H1 (cell line): ENCODE data around the gene CEP250. TPM values are rescaled to one million over a fixed set of nuclear protein-coding genes. Genes with fewer than 3 reads are reported as not detected.

ENCODE experiments used
- CTCF ChIA-PET: fragments of 300-600 bp; sonication (Branson Sonifier 250); formaldehyde crosslinking; loops from one replicate; lab custom pipeline; 2021; ENCODE audit not compliant: partially characterized antibody; lab: Charles Lee
- POLR2A ChIA-PET: fragments of 300-600 bp; sonication (Branson Sonifier 250); formaldehyde crosslinking; loops from one replicate; lab custom pipeline; 2021; ENCODE audit warnings: inconsistent platforms; ENCODE audit not compliant: partially characterized antibody; lab: Charles Lee
- DNase-seq, 2 experiments: peaks; one replicate each; pipeline versions ENCODE4 v3.0.0 to v3.0.0-alpha.2; 2010 to 2022; ENCODE audit warnings: low spot score in 2 of 2, low read depth in 1 of 2, mixed read lengths in 1 of 2
- FAIRE-seq: peaks from 2 replicates; lab custom pipeline; 2011; peaks lifted over from hg19 to GRCh38; lab: Jason Lieb, UNC
- H2AFZ ChIP-seq: 2 replicates; pipeline ENCODE4 v1.8.1; 2012; ENCODE audit warnings: low read length, inconsistent platforms
- H2AK5ac ChIP-seq: 2 replicates; pipeline ENCODE4 v1.6.1; 2013; ENCODE audit warnings: low read depth, low read length
- H2BK120ac ChIP-seq: replicated peaks from 2 replicates; pipeline ENCODE3; 2013; ENCODE audit warnings: low read depth, low read length, inconsistent platforms
- H2BK12ac ChIP-seq: 2 replicates; pipeline ENCODE4 v1.6.1; 2013; ENCODE audit warnings: low read depth, low read length
- H2BK15ac ChIP-seq: 2 replicates; pipeline ENCODE4 v1.6.1; 2013; ENCODE audit warnings: low read length
- H2BK20ac ChIP-seq: 2 replicates; pipeline ENCODE4 v1.6.1; 2013; ENCODE audit warnings: low read length
- H2BK5ac ChIP-seq: 2 replicates; pipeline ENCODE4 v1.6.1; 2013; ENCODE audit warnings: low read depth, low read length
- H3K14ac ChIP-seq: 2 replicates; pipeline ENCODE4 v1.6.1; 2013; ENCODE audit warnings: inconsistent platforms; ENCODE audit not compliant: insufficient read length
- H3K18ac ChIP-seq: 2 replicates; pipeline ENCODE4 v1.6.1; 2013; ENCODE audit warnings: low read length; ENCODE audit errors: extremely low read depth
- H3K23ac ChIP-seq: 2 replicates; pipeline ENCODE4 v1.6.1; 2013; ENCODE audit warnings: inconsistent platforms; ENCODE audit not compliant: insufficient read length
- H3K23me2 ChIP-seq: 2 replicates; pipeline ENCODE4 v1.6.1; 2013; ENCODE audit warnings: low read depth, low read length
- H3K27ac ChIP-seq: 2 replicates; pipeline ENCODE4 v1.6.1; 2011; ENCODE audit warnings: low read depth, low read length, inconsistent platforms
- H3K27me3 ChIP-seq, 4 experiments: replicated peaks in 1 of 4; 1 replicate in 1 of 4; 2 replicates in 3 of 4; pipeline versions ENCODE4 v1.6.1 to v1.8.1; 2011 to 2013; ENCODE audit warnings: low read length in 3 of 4, mild to moderate bottlenecking in 3 of 4, inconsistent platforms in 2 of 4, mixed read lengths in 2 of 4, moderate library complexity in 1 of 4; ENCODE audit not compliant: control insufficient read depth in 3 of 4, insufficient read depth in 3 of 4; ENCODE audit errors: extremely low read depth in 1 of 4
- H3K36me3 ChIP-seq, 4 experiments: 2 replicates each; pipeline versions ENCODE4 v1.6.1 to v1.8.1; 2011 to 2013; ENCODE audit warnings: mild to moderate bottlenecking in 4 of 4, low read length in 3 of 4, moderate library complexity in 2 of 4, control low read depth in 1 of 4, inconsistent platforms in 1 of 4; ENCODE audit not compliant: insufficient read depth in 4 of 4, control insufficient read depth in 2 of 4
- H3K4ac ChIP-seq: replicated peaks from 2 replicates; pipeline ENCODE3; 2013; ENCODE audit warnings: low read length, low read depth, mixed read lengths, inconsistent platforms; ENCODE audit not compliant: insufficient read length
- H3K4me1 ChIP-seq, 4 experiments: replicated peaks in 1 of 4; 1 replicate in 1 of 4; 2 replicates in 3 of 4; pipeline versions ENCODE4 v1.6.1 to v1.8.1; 2011 to 2013; ENCODE audit warnings: low read length in 3 of 4, inconsistent platforms in 2 of 4, mixed read lengths in 1 of 4; ENCODE audit not compliant: insufficient read depth in 4 of 4, control insufficient read depth in 3 of 4
- H3K4me2 ChIP-seq, 2 experiments: 2 replicates each; pipeline versions ENCODE4 v1.6.1 to v1.8.1; 2011 to 2013; ENCODE audit warnings: low read depth in 2 of 2, low read length in 2 of 2, control low read depth in 1 of 2, inconsistent platforms in 1 of 2, mild to moderate bottlenecking in 1 of 2; ENCODE audit not compliant: insufficient read depth in 1 of 2
- H3K4me3 ChIP-seq, 4 experiments: fragments of 200-600, 300-600 bp in 1 of 4; sonication (generic), shearing (Covaris generic), sonication (Bioruptor Twin) in 1 of 4; 2 replicates each; pipeline versions ENCODE4 v1.5.1 to v1.8.1; 2011 to 2016; ENCODE audit warnings: low read length in 4 of 4, low read depth in 3 of 4, control low read depth in 2 of 4, inconsistent platforms in 2 of 4, mild to moderate bottlenecking in 2 of 4, mixed read lengths in 1 of 4, moderate library complexity in 1 of 4; ENCODE audit not compliant: insufficient read depth in 2 of 4; ENCODE audit errors: extremely low read depth in 1 of 4
- H3K56ac ChIP-seq: replicated peaks from 2 replicates; pipeline ENCODE3; 2013; ENCODE audit warnings: low read depth, mild to moderate bottlenecking, mixed read lengths, low read length, inconsistent platforms; ENCODE audit not compliant: insufficient read length
- H3K79me1 ChIP-seq: 2 replicates; pipeline ENCODE4 v1.6.1; 2013; ENCODE audit warnings: low read depth, low read length, control low read depth
- H3K79me2 ChIP-seq, 2 experiments: 2 replicates each; pipeline versions ENCODE4 v1.6.1 to v1.8.1; 2012 to 2013; ENCODE audit warnings: low read length in 2 of 2, mild to moderate bottlenecking in 2 of 2, inconsistent platforms in 1 of 2; ENCODE audit not compliant: insufficient read depth in 2 of 2, control insufficient read depth in 1 of 2
- H3K9ac ChIP-seq, 4 experiments: replicated peaks in 1 of 4; 1 replicate in 1 of 4; 2 replicates in 3 of 4; pipeline versions ENCODE4 v1.6.1 to v1.8.1; 2011 to 2013; ENCODE audit warnings: low read depth in 3 of 4, low read length in 3 of 4, control low read depth in 2 of 4, mild to moderate bottlenecking in 2 of 4, moderate library complexity in 2 of 4, inconsistent platforms in 1 of 4; ENCODE audit errors: extremely low read depth in 1 of 4
- H3K9me3 ChIP-seq, 2 experiments: 2 replicates each; pipeline versions ENCODE4 v1.6.1 to v1.8.1; 2012 to 2013; ENCODE audit warnings: mild to moderate bottlenecking in 2 of 2, moderate library complexity in 2 of 2, control low read depth in 1 of 2, inconsistent platforms in 1 of 2, low read depth in 1 of 2, low read length in 1 of 2, mixed read lengths in 1 of 2; ENCODE audit not compliant: insufficient read depth in 2 of 2
- H4K20me1 ChIP-seq, 2 experiments: replicated peaks in 1 of 2; 2 replicates each; pipeline versions ENCODE3 to v1.8.1; 2011 to 2013; ENCODE audit warnings: inconsistent platforms in 2 of 2, low read length in 2 of 2, mild to moderate bottlenecking in 1 of 2; ENCODE audit not compliant: insufficient read depth in 2 of 2, control insufficient read depth in 1 of 2
- H4K5ac ChIP-seq: 2 replicates; pipeline ENCODE4 v1.6.1; 2013; ENCODE audit warnings: low read length, low read depth, mixed read lengths, inconsistent platforms; ENCODE audit not compliant: insufficient read length
- H4K8ac ChIP-seq: 2 replicates; pipeline ENCODE4 v1.8.0; 2013; ENCODE audit warnings: mild to moderate bottlenecking, moderate library complexity, low read length, inconsistent platforms; ENCODE audit not compliant: insufficient read depth; ENCODE audit errors: extremely low read depth
- H4K91ac ChIP-seq: replicated peaks from 2 replicates; pipeline ENCODE3; 2013; ENCODE audit warnings: low read length, mixed read lengths, inconsistent platforms; ENCODE audit not compliant: insufficient read length
- ASH2L ChIP-seq: fragments of 200-600, 300-600 bp; sonication (generic); IDR thresholded peaks from one replicate; pipeline ENCODE4 v1.7.1; 2017; ENCODE audit warnings: low read length
- CHD1 ChIP-seq: IDR thresholded peaks from 2 replicates; pipeline ENCODE4 v1.6.1; 2012; ENCODE audit warnings: low read depth, low read length, improper control_type of control experiment
- GTF2F1 ChIP-seq: IDR thresholded peaks from 2 replicates; pipeline ENCODE4 v1.6.1; 2012; ENCODE audit warnings: low read depth, low read length, improper control_type of control experiment, borderline replicate concordance
- KDM5A ChIP-seq: fragments of 200-600 bp; IDR thresholded peaks from 2 replicates; pipeline ENCODE4 v1.7.1; 2012; ENCODE audit warnings: mild to moderate bottlenecking, low read length, inconsistent platforms, mixed read lengths
- RAD21 ChIP-seq, 2 experiments: IDR thresholded peaks in 1 of 2; conservative IDR thresholded peaks in 1 of 2; 2 replicates each; pipeline ENCODE4 v1.6.1; 2011; ENCODE audit warnings: low read depth in 2 of 2, low read length in 2 of 2, improper control_type of control experiment in 1 of 2, inconsistent platforms in 1 of 2, mild to moderate bottlenecking in 1 of 2, moderate library complexity in 1 of 2
- SAP30 ChIP-seq: fragments of 300-600 bp; sonication (generic); IDR thresholded peaks from 2 replicates; pipeline ENCODE4 v1.7.1; 2012; ENCODE audit warnings: low read length, moderate library complexity, mild to moderate bottlenecking, inconsistent platforms; ENCODE audit not compliant: insufficient read depth, insufficient replicate concordance
- SIN3A ChIP-seq, 2 experiments: IDR thresholded peaks in 1 of 2; conservative IDR thresholded peaks in 1 of 2; 2 replicates each; pipeline ENCODE4 v1.6.1; 2011 to 2012; ENCODE audit warnings: low read length in 2 of 2, improper control_type of control experiment in 1 of 2, low read depth in 1 of 2, mild to moderate bottlenecking in 1 of 2
- SIX5 ChIP-seq: IDR thresholded peaks from 2 replicates; pipeline ENCODE4 v1.6.1; 2011; ENCODE audit warnings: mild to moderate bottlenecking, low read depth, low read length
- SP1 ChIP-seq: IDR thresholded peaks from 2 replicates; pipeline ENCODE4 v1.6.1; 2011; ENCODE audit warnings: low read depth, low read length
- SP2 ChIP-seq: IDR thresholded peaks from 2 replicates; pipeline ENCODE4 v1.6.1; 2012; ENCODE audit warnings: mild to moderate bottlenecking, low read length, inconsistent platforms
- TBP ChIP-seq: IDR thresholded peaks from 2 replicates; pipeline ENCODE4 v1.6.1; 2011; ENCODE audit warnings: low read depth, low read length, improper control_type of control experiment
- whole genome bisulfite sequencing, 2 experiments: shearing (Covaris generic) in 1 of 2; methylation state at CpG; one replicate each; pipeline versions ENCODE4 v1.1.6 to v1.1.7; 2013 to 2015; ENCODE audit warnings: low lambda C conversion rate in 2 of 2, mixed read lengths in 2 of 2, inconsistent platforms in 1 of 2, low coverage in 1 of 2, missing lambda C conversion rate in 1 of 2; ENCODE audit not compliant: insufficient replicate concordance in 2 of 2, insufficient coverage in 1 of 2, insufficient read length in 1 of 2; ENCODE audit errors: extremely low coverage in 1 of 2, missing lambda C conversion rate in 1 of 2; 5-methylcytosine and 5-hydroxymethylcytosine counted together
- polyA plus RNA-seq, 7 experiments: library from polyadenylated mRNA; depleted of rRNA in 3 of 7; stranded (reverse) in 5 of 7; unstranded in 2 of 7; fragments of >200 nt in 5 of 7; fragments of 200-250 nt in 2 of 7; gene quantifications; 1 replicate in 5 of 7; 2 replicates in 1 of 7; 4 replicates in 1 of 7; pipeline versions ENCODE4 v1.2.1 to v1.2.3, GENCODE V29; 2011 to 2013; ENCODE audit warnings: missing spikeins in 2 of 7, mixed read lengths in 2 of 7
- total RNA-seq: library from RNA; stranded (reverse); fragmentation: NEBNext Ultra II Directional; extraction: Animal tissue kit (Norgen Biotek cat#: 25700); gene quantifications from 2 replicates; pipeline ENCODE4 v1.2.1, GENCODE V29; 2021
- TF ChIP-seq, protein P1 (sequence below): IDR thresholded peaks from 2 replicates; pipeline ENCODE4 v1.6.1; 2012; ENCODE audit warnings: low read length, inconsistent platforms

CEP250 gene
- total and polyA plus RNA-seq, 2 of the 8 experiments (the other 6 are each of a cell fraction or from before 2014, with no cell fraction given): 2.6 to 33.7 TPM

DNA sequence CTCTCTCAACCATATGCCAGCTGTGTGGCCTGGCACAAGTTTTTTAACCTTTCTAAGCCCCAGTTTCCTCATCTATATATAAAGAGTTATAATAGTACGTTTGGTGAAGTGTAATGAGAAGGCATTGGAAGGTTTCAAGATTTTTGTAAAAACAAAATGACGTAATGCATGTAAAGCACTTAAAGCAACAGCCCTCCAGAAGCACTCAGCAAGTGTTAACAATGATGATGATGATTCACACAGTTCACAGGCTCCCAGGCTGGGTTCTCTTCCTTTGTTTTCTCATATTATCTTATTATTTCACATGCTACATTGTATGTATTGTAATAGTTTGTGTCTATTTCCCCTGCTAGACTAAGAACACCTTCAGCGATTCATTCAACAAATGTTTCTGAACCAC is 6.2 kb downstream of the CEP250 start:
- Histone ChIP-seq H3K23me2 (no peaks in the 10 kb centered on the region), H3K9ac (no peak overlapping the region), H4K8ac (no peak overlapping the region), H4K5ac (no peak overlapping the region), H3K79me2 (peaks cover 0 to 12% of the 10 kb centered on the region in 2 experiments; a peak in 2 of 4 replicates), H4K91ac (no peak overlapping the region), H3K36me3 (peaks cover 7 to 39% (median 28%) of the 10 kb centered on the region in 4 experiments; a peak in 6 of 8 replicates), H2BK15ac (no peak overlapping the region), H2BK20ac (no peak overlapping the region), H3K4me3 (no peak overlapping the region), H3K18ac (no peak overlapping the region), H3K4me1 (no peaks in the 10 kb centered on the region), H2AK5ac (no peak overlapping the region), H2AFZ (no peak overlapping the region), H3K4ac (no peak overlapping the region), H3K4me2 (no peak overlapping the region), H2BK120ac (no peak overlapping the region), H3K9me3 (no peaks in the 10 kb centered on the region), H3K27ac (no peak overlapping the region), H3K23ac (no peak overlapping the region), H3K27me3 (no peaks in the 10 kb centered on the region), H3K79me1 (no peaks in the 10 kb centered on the region), H2BK12ac (no peak overlapping the region), H2BK5ac (no peak overlapping the region), H3K56ac (no peak overlapping the region), H3K14ac (no peak overlapping the region), H4K20me1 (peaks cover 0 to 7% of the 10 kb centered on the region in 2 experiments)
- ChIA-PET POLR2A (interaction anchor here (0.7 to 2.9 kb wide), 3 partner anchors 8 to 281 kb away, joined by 3 to 27 read pairs (median 4); partner anchors contain the start of genes CEP250, GDF5 and RBM39), CTCF (interaction anchor here (0.8 to 1.4 kb wide), 4 partner anchors 9 to 41 kb away, joined by 3 to 8 read pairs (median 3); no protein-coding TSS in a partner anchor)
- 87% methylated on average over 3 of the region's 3 CpGs; no CpG with 5 or more reads in 1 of the 2 experiments for WGBS, 2 experiments
- no peak for FAIRE-seq
- no peak for DNase-seq
- TF ChIP-seq RAD21 (IDR thresholded peaks at IDR 0.05 in 1 of 2, conservative IDR thresholded peaks at IDR 0.05 in 1 of 2; ENCODE audit: low read depth in 2 of 2, low read length in 2 of 2) (no peak), SP1 (no peak), SIX5 (no peak), SAP30 (no peak), CHD1 (no peak), SIN3A (conservative IDR thresholded peaks at IDR 0.05 in 1 of 2, IDR thresholded peaks at IDR 0.05 in 1 of 2; ENCODE audit: low read depth in 1 of 2, low read length in 2 of 2) (no peak), TBP (no peak), KDM5A (no peak), GTF2F1 (no peak), ASH2L (no peak), SP2 (no peak)
- TF ChIP-seq, protein P1, sequence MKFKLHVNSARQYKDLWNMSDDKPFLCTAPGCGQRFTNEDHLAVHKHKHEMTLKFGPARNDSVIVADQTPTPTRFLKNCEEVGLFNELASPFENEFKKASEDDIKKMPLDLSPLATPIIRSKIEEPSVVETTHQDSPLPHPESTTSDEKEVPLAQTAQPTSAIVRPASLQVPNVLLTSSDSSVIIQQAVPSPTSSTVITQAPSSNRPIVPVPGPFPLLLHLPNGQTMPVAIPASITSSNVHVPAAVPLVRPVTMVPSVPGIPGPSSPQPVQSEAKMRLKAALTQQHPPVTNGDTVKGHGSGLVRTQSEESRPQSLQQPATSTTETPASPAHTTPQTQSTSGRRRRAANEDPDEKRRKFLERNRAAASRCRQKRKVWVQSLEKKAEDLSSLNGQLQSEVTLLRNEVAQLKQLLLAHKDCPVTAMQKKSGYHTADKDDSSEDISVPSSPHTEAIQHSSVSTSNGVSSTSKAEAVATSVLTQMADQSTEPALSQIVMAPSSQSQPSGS: no peak
